Measurements from ENCODE around the gene SCAP.

GRCh38 chr3:47418167-47419082 is 57.3 kb downstream of the SCAP start:
- no peak for TF ChIP-seq ZNF707 (tag by site-specific recombination; IDR thresholded peaks at IDR 0.05)
- TF ChIP-seq ZNF174 (tag by site-specific recombination; IDR thresholded peaks at IDR 0.05): no peak
- no peak for TF ChIP-seq ZNF558 (tag by site-specific recombination; IDR thresholded peaks at IDR 0.05)
- TF ChIP-seq CTCF (tag by site-specific recombination; IDR thresholded peaks at IDR 0.05): no peak
- no peak for TF ChIP-seq ZSCAN18 (tag by site-specific recombination; IDR thresholded peaks at IDR 0.05)
- no peak for TF ChIP-seq KLF10 (tag by site-specific recombination; IDR thresholded peaks at IDR 0.05)
- TF ChIP-seq GLI4 (tag by site-specific recombination; IDR thresholded peaks at IDR 0.05): no peak
- no peak for TF ChIP-seq ZNF785 (tag by site-specific recombination; IDR thresholded peaks at IDR 0.05)
- TF ChIP-seq ZNF48 (tag by site-specific recombination; IDR thresholded peaks at IDR 0.05): no peak

Measured in HEK293 (cell line).